Measurements from ENCODE around the gene RHOXF1. TPM values are rescaled to one million over a fixed set of nuclear protein-coding genes. Genes with fewer than 3 reads are reported as not detected.

Gene RHOXF1
- total and polyA plus RNA-seq, 2 donors (not counting 3 experiments of a cell fraction or from before 2014, with no cell fraction given), result not detected

DNA sequence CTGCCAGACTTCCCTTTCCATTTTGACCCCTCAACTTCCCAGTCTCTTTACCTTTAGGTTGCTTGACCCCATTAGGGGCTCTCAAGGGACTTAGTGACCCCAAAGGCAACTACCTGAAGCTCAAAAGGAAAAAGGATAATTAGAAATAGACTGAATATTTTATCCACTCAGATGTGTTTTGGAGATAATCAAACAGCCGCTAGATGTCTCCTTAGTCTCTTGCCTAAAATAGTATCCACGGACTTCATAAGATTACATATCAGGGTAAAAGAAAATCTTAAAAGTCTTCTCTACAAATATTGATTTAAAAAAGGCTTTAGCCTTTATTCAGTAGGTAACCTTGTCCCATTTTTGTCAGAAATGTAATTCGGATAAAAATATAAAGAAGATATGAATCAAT, 21.7 kb upstream of the RHOXF1 start:
- Histone ChIP-seq H3K79me2 (ENCODE audit: control insufficient read depth, insufficient read depth, low read length) (no peaks in the 10 kb centered on the region), H2AFZ (ENCODE audit: low read depth, low read length) (no peak overlapping the region), H3K27me3 (ENCODE audit: control insufficient read depth in 2 of 2, insufficient read depth in 2 of 2, low read length in 2 of 2) (no peaks in the 10 kb centered on the region), H3K9ac (replicated peaks; ENCODE audit: extremely low read depth, insufficient read depth, low read length) (no peak overlapping the region), H3K4me1 (ENCODE audit: control insufficient read depth, extremely low read depth, insufficient read depth, low read length) (no peaks in the 10 kb centered on the region), H3K27ac (ENCODE audit: insufficient read depth, low read depth, low read length) (no peak overlapping the region), H3K36me3 (ENCODE audit: control insufficient read depth in 2 of 2, extremely low read depth in 1 of 2, insufficient read depth in 2 of 2, low read length in 2 of 2) (no peaks in the 10 kb centered on the region), H3K9me3 (replicated peaks; ENCODE audit: control insufficient read depth, insufficient read depth, low read length) (no peaks in the 10 kb centered on the region), H3K9me1 (replicated peaks; ENCODE audit: control insufficient read depth, extremely low read depth, insufficient read depth, low read length) (no peaks in the 10 kb centered on the region), H3K4me3 (replicated peaks in 1 of 3; ENCODE audit: insufficient read depth in 1 of 3, low read depth in 1 of 3, low read length in 3 of 3) (no peak overlapping the region), H3K4me2 (ENCODE audit: insufficient read depth, low read length) (no peak overlapping the region), H4K20me1 (replicated peaks; ENCODE audit: control insufficient read depth, extremely low read depth, insufficient read depth, low read length) (no peaks in the 10 kb centered on the region)
- CTCF ChIA-PET, result interaction anchor here (1.7 kb wide), 1 partner anchor 77 kb away, joined by 5 read pairs; no protein-coding TSS in a partner anchor
- no TSS peak for BruUV-seq (replicated peaks)
- POLR2A ChIA-PET, result no interaction called here
- FAIRE-seq (no peak), DNase-seq (ENCODE audit: low read depth, low spot score) (no peak)
- TF ChIP-seq FOS (IDR thresholded peaks at IDR 0.05; ENCODE audit: borderline replicate concordance, insufficient read depth, low read length) (no peak), EZH2 (IDR thresholded peaks at IDR 0.05; ENCODE audit: borderline replicate concordance, low read depth, low read length, severe bottlenecking) (no peak), MYC (IDR thresholded peaks at IDR 0.05; ENCODE audit: low read depth, low read length) (no peak), POLR2A (IDR thresholded peaks at IDR 0.05; ENCODE audit: low read depth, low read length) (no peak), POLR2AphosphoS5 (IDR thresholded peaks at IDR 0.05; ENCODE audit: insufficient read depth, low read depth, low read length) (no peak)
- TF ChIP-seq, protein P1, sequence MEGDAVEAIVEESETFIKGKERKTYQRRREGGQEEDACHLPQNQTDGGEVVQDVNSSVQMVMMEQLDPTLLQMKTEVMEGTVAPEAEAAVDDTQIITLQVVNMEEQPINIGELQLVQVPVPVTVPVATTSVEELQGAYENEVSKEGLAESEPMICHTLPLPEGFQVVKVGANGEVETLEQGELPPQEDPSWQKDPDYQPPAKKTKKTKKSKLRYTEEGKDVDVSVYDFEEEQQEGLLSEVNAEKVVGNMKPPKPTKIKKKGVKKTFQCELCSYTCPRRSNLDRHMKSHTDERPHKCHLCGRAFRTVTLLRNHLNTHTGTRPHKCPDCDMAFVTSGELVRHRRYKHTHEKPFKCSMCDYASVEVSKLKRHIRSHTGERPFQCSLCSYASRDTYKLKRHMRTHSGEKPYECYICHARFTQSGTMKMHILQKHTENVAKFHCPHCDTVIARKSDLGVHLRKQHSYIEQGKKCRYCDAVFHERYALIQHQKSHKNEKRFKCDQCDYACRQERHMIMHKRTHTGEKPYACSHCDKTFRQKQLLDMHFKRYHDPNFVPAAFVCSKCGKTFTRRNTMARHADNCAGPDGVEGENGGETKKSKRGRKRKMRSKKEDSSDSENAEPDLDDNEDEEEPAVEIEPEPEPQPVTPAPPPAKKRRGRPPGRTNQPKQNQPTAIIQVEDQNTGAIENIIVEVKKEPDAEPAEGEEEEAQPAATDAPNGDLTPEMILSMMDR (IDR thresholded peaks at IDR 0.05; ENCODE audit: extremely low read depth in 1 of 2, insufficient read depth in 1 of 2, low read depth in 1 of 2, low read length in 2 of 2), result no peak
- intact Hi-C loops (cut with micrococcal nuclease), result no loop called here
- dilution Hi-C loops (cut with MboI; ENCODE audit: extremely low pct_ligation_motif_present, low sequenced_read_pairs), result no loop called here

DNA sequence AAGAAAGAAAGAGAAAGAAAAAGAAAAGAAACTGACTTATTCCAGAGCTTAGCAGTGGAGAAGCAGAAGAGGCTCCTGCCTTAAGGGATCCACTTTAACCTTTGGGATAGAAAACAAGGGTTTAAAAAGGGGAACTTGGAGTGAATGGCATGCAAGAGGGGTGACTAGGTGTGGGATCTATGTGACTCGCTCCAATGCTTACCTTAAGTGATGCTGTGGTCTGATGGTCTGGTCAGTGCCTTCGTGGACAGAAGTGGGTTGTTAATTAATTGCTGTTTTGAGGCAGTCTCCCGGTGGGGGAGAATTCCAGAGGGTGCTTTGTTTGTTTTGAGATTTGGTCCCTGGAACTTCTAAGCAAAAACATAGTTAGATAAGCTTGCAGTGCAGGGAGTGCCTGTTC, 21.1 kb upstream of the RHOXF1 start:
- CTCF ChIA-PET, result interaction anchor here (1.7 kb wide), 1 partner anchor 77 kb away, joined by 5 read pairs; no protein-coding TSS in a partner anchor
- FAIRE-seq, result no peak

More for the DNA sequence above, 21.1 kb upstream of the RHOXF1 start:
- TF ChIP-seq GATA2 (IDR thresholded peaks at IDR 0.05; ENCODE audit: insufficient read depth, insufficient read length, low read depth, low read length) (no peak), POLR2A (IDR thresholded peaks at IDR 0.05; ENCODE audit: low read depth, low read length) (no peak), MAX (IDR thresholded peaks at IDR 0.05; ENCODE audit: insufficient read depth, insufficient read length) (no peak), JUN (IDR thresholded peaks at IDR 0.05; ENCODE audit: borderline replicate concordance, insufficient read depth, insufficient read length, low read depth) (no peak), POLR2AphosphoS5 (IDR thresholded peaks at IDR 0.05; ENCODE audit: insufficient read depth, low read depth, low read length) (no peak), MYC (IDR thresholded peaks at IDR 0.05; ENCODE audit: low read depth, low read length) (no peak), FOS (IDR thresholded peaks at IDR 0.05; ENCODE audit: borderline replicate concordance, insufficient read depth, low read length) (no peak), EZH2 (IDR thresholded peaks at IDR 0.05; ENCODE audit: borderline replicate concordance, low read depth, low read length, severe bottlenecking) (no peak)
- TF ChIP-seq, protein P1 (IDR thresholded peaks at IDR 0.05; ENCODE audit: extremely low read depth in 1 of 2, insufficient read depth in 1 of 2, low read depth in 1 of 2, low read length in 2 of 2), result no peak
- no peaks in the 10 kb centered on the region for H3K27me3 ChIP-seq (ENCODE audit: control insufficient read depth in 2 of 2, insufficient read depth in 2 of 2, low read length in 2 of 2)
- no peaks in the 10 kb centered on the region for H4K20me1 ChIP-seq (replicated peaks; ENCODE audit: control insufficient read depth, extremely low read depth, insufficient read depth, low read length)
- no peaks in the 10 kb centered on the region for H3K9me1 ChIP-seq (replicated peaks; ENCODE audit: control insufficient read depth, extremely low read depth, insufficient read depth, low read length)
- no peak overlapping the region for H3K4me2 ChIP-seq (ENCODE audit: insufficient read depth, low read length)
- no peak overlapping the region for H2AFZ ChIP-seq (ENCODE audit: low read depth, low read length)
- dilution Hi-C loops (cut with MboI; ENCODE audit: extremely low pct_ligation_motif_present, low sequenced_read_pairs), result no loop called here
- no peak overlapping the region for H3K4me3 ChIP-seq (replicated peaks in 1 of 3; ENCODE audit: insufficient read depth in 1 of 3, low read depth in 1 of 3, low read length in 3 of 3)
- no peaks in the 10 kb centered on the region for H3K9me3 ChIP-seq (replicated peaks; ENCODE audit: control insufficient read depth, insufficient read depth, low read length)
- no peaks in the 10 kb centered on the region for H3K36me3 ChIP-seq (ENCODE audit: control insufficient read depth in 2 of 2, extremely low read depth in 1 of 2, insufficient read depth in 2 of 2, low read length in 2 of 2)
- no TSS peak for BruUV-seq (replicated peaks)
- DNase-seq (ENCODE audit: low read depth, low spot score), result no peak
- H3K9ac ChIP-seq (replicated peaks; ENCODE audit: extremely low read depth, insufficient read depth, low read length), result no peak overlapping the region
- no peak overlapping the region for H3K27ac ChIP-seq (ENCODE audit: insufficient read depth, low read depth, low read length)
- H3K4me1 ChIP-seq (ENCODE audit: control insufficient read depth, extremely low read depth, insufficient read depth, low read length), result no peaks in the 10 kb centered on the region
- H3K79me2 ChIP-seq (ENCODE audit: control insufficient read depth, insufficient read depth, low read length), result no peaks in the 10 kb centered on the region
- intact Hi-C loops (cut with micrococcal nuclease), result no loop called here
- POLR2A ChIA-PET, result no interaction called here
